Keratinocyte (primary cell): ENCODE measurements around the gene HIRA.

ENCODE experiments used
- CTCF ChIP-seq, 3 experiments: IDR thresholded peaks in 1 of 3; conservative IDR thresholded peaks in 1 of 3; optimal IDR thresholded peaks in 1 of 3; 2 replicates in 2 of 3; 3 replicates in 1 of 3; pipeline versions ENCODE3 to v1.5.1; 2011; ENCODE audit warnings: low read length in 3 of 3, mild to moderate bottlenecking in 3 of 3, moderate library complexity in 2 of 3, control low read depth in 1 of 3, inconsistent platforms in 1 of 3; ENCODE audit not compliant: insufficient read depth in 2 of 3; ENCODE audit errors: extremely low read depth in 1 of 3
- EZH2 ChIP-seq: IDR thresholded peaks from one replicate; pipeline ENCODE4 v1.6.1; 2012; ENCODE audit warnings: inconsistent platforms, mild to moderate bottlenecking, low read length, moderate library complexity

GRCh38 chr22:19351604-19352003 is 79.9 kb downstream of the HIRA start:
- TF ChIP-seq CTCF (optimal IDR thresholded peaks at IDR 0.05 in 1 of 3, IDR thresholded peaks at IDR 0.05 in 1 of 3, conservative IDR thresholded peaks at IDR 0.05 in 1 of 3; ENCODE audit: extremely low read depth in 1 of 3, insufficient read depth in 2 of 3, low read length in 3 of 3): no peak
- no peak for TF ChIP-seq EZH2
